NCI-H2107 treated with DMSO at 0.1 percent for 48 hours (cell line): ENCODE results near the gene EPB42.

ENCODE experiments used
- DNase-seq: peaks from one replicate; lab custom pipeline; 2025; ENCODE audit not compliant: unreplicated experiment; lab: John Stamatoyannopoulos, UW

Gene EPB42

DNA sequence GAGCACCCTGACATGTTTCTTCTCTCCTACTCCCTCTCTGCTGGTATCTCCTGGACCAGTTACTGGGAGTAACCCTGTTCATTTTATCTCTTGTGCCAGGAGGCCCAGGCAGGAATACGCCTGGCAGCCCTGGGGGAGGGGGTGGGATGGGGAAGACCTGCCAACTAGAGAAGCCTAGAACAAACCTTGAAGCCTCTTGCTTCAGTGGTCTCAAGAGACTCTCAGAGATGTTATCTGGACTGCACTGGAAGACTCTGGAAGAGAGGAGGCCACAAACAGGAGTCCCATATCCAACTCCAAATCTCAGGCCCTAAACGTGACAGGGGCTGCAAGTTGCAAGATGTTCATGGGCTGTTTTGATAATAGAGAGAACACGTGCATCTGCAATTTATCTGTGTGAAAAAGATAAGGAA, at the start of gene EPB42:
Gene EPB42 (minus strand): TSS at position 28 of the 413 bp plus-strand sequence. CDS start 193 bp downstream, outside the sequence.
- DNase-seq: no peak

DNA sequence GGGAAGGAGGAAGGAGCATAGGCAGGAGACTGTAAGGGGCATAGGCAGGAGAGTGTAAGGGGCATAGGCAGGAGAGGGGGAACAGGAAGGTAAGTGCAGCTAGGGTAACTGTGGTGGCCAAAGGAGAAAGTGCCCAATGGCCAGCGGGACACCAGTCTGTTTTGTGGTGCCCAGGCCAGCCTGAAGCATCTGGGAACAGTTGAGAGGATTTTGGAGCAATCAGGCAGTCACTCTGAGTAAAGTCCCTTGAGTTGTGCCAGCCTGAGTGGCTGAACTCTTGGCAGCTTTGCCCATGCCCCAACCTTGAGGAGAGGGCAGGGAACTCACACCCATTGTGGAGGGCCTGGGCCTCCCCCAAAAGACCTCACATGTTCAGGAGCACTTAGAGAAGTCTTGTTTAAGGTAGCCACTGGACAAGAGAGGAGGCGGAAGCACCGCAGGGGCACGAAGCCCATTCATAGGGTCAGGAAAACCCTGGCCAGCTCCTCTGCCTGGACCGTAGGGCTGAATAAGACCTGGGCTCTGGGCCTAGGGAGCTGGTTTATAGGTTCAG, 49.4 kb upstream of the EPB42 start:
- no peak for DNase-seq

DNA sequence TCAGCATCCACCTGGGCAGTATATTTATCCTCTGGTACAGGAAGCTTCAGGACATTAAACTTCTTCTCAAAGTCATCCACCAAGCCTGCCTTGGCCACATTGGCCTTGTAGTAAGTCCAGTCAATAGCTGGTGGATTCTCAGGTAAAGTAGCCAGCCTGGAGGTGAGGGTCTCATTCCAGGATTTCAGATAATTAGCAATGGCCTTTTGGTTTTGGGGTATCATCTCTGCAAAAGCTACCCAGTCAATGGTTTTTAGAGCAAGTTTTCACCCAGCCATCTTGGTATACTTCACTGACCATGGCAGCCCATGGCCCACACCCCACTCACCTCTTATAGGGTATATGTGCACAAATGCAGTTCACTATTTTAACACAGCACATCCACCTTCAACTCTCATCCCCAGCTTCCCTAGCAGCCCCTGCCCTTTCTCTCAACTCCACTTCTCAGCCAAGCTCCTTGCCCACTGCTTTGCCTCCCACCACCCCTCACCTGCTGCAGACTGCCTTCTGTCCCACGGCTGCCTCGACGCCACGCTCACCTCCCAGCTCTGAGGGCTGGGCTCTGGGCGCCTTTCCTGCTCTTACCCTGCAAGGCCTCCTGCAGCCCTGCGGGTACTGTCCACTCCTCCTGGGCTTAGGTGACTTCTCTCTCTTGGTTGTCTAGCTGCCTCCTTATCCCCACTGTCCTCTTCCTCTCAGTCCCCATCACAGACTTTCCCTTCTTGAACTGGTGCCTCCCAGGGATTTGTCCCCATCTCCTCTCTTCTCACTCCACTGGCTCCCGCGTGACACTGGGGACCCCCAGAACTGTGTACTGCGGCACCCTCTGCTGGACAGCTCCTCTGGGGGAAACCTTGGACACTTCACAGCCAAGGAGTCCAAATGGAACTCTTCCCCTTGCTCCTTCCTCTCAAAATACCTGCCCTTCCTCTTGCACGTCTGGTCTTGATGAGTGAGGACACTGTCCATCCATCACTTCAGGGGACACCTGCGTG, 47.6 kb upstream of the EPB42 start:
- DNase-seq: no peak

DNA sequence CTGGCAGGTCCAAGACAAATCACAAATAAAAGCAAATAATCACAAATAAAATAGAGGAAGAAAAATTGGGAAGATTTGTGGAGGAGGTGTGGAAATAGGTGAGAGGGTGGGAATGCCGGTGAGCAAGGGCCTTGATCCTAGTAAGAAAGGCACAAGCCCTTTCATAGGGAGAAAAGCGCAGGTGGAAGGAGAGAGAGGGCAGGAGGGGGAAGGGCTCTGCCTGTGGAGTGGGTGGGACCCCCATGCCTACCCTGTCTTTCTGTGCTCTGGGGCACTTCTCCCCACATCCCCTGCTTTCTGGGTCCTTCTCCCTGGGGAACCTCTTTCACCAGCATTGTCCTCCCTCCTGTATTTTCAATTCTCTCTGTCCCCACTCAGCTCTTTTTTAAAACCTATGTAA, 46.6 kb upstream of the EPB42 start:
- DNase-seq: no peak

DNA sequence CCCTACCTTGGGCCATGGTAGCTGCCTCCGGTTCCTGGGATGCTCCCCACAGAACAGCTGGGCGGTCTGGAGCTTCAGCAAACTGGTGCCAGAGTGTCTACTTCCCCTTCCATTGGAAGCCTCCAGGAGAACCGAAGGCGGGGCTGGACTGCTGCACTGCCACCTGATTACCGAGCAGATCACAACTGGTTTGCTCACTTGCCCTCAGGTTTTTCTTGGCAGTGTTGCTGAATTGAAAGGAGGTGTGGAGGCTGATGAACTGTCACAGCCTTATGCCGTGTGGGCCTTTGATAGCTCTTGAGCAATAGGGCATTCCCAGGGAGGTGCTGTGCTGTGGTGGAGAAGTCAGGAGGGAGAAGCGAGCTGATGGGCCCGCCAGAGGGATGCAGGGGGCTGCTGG, 46.0 kb upstream of the EPB42 start, which contains the start of gene TGM5:
Gene TGM5 (minus strand): TSS at position 95 of the 400 bp plus-strand sequence. CDS start 79 bp downstream, at position 16.
- DNase-seq: no peak

DNA sequence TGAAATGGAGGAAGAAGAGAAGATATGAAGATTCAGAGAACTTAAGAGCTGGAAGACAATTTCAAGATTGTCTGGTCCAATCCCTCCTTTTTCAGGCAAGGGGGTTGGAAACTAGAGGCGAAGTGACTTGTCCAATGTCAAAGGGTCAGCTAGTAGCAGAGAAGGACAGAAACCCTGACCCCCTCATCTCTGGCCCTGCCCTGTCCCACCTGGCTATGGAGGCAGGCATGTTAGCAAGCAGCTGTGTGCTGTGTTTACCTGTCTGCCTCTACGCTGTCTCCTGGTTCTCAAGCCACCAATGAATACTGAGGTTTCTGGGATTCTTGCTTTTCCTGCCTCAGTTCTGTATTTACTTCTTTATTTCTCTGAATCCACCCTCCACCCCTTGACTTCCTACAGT, 45.6 kb upstream of the EPB42 start:
- no peak for DNase-seq

DNA sequence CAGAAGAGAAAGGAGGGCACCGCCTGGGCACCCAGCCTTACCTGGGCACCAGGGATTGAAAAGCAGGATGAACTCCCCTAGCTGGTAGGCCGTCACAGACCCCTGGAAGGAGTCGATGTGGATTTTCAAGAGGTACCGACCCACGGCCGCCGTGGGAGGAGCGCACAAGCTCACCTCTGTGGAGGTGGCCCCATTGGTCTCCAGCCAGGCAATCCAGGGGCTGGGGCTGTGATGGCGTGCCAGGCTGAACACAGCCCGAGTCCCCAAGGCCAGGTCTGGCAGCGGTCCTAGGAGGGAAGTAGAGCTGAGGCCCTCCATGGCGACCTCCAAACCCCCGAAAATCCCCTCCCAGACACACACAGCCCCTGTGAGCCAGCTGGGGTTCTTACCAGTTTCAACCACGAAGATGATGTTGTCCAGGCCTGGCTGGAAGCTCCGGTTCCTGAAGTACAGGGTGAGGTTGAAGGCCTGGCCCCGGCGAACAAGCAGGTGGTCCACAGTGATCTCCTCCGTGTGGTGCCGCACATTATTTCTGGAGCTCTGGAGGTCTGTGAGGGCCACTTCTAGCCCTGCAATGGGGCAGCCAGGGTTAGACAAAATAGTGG, 39.3 kb upstream of the EPB42 start:
- no peak for DNase-seq

DNA sequence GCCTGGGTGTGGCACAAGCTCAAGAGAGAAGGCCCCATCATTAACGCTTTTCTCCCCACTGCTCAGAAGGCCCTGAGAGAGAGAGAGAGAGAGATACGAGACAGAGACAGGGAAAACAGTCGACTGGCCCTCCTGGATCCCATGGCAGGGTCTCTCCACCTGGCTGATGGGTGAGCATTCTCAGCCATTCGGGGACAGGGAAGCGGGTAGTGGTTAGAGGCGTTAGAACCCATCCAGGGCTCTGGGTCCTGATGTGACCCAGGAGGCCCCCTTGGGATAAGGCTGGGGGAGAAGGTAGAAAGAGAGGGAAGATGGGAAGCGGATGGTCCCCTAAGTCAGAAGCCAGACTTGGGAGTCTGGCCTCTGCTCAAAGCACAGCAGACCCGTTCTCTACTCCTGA, 38.0 kb upstream of the EPB42 start:
- DNase-seq: no peak

DNA sequence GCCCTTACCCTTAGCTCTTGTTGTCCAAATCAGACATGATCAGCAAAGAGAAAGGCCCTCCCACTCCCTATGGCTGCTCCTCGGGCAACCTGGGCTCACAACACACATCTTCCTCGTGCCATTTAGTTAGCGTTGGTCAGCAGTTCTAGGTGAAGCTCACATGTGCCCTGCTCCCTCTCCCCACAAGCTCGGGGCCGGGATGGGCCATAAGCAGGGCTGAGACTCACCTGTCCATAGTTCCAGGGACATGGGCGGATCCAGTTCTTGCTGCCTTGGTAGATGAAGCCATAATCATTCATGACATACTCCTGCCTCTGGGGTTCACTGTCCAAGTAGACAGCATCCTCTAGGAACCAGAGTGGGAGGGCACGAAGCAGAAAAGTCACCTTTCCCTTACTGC, 35.5 kb upstream of the EPB42 start:
- no peak for DNase-seq

DNA sequence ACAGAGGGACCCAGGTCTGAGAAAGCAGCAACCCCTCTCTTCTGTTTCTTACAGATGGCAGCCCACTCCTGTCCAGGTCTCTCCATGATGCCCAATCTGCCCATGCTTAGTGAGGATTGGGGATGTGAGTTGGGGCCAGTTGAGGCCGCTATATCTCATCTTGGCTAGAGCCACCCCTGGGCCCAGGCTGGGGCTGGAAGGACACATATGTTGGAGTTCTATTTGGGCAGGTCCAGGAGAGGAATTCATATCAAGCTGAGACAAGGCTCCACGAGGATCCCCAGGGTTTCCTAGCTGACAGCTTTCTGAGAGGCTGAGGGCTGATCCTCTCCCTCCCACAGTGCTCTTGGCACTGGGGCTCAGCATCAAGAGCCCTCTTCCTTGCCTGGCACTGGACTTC, 34.6 kb upstream of the EPB42 start:
- no peak for DNase-seq

DNA sequence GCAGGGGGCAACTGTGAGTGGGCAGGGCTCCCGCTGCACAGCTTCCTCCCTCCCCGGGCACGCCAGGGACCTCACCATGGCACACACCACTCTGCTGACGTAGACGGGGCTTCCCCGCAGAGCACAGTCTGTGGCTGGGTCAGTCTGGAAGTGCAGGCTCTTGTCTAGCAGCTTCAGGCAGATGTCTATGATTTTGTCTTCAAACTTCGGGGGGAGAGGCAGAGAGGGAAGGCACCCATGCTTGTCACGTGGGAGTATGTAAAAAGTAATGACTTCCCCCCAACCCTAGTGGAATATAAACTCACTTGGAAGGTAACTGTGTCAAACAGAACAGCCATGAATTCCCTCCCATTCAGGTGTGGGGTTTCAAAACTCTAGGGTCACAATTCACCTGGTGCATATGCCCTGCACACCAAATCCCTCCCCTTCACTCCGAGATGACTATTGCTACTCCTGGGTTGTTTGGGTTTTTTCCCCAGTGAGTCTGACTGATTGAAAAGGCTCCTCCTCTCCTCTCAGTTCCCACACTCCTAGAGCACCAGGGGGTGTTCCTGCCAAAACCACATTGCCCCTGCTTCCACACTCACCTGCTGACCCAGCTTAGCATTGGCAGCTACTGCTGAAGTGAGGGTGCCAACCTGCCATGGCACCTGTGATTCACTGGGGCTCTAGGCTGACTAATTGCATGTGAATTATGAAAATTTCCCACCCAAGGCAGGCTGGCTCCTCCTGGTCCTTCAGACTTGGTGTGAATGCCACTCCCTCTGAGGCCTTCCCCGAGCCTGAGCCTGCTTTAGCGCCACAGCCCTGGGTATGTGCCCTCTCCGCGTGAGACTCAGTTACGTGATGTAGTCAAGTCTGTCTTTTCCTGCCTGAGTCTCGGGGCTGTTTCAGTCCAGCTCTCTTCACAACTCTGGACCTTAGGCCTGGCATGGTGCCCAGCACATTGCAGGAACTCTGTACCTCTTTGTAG, 32.9 kb upstream of the EPB42 start:
- peak; percentile 16 for DNase-seq

DNA sequence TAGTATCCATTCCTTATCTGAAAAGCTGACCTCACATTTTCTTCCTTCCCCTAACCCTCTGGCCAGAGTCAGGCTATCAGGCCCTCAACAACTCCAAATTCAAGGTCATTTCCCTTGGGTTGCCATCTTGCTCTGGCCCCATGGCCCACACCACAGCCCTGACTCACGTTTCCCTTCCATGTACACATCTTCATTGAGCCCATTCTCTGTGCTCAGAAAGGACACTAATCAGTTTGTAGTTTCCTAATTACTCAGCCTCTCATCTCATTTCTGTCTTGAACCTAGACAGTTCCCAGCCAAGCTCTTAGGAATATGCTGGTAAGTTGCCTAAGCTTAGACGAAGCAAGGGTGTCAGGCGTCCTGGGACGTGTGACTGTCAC, 31.0 kb upstream of the EPB42 start:
- no peak for DNase-seq

DNA sequence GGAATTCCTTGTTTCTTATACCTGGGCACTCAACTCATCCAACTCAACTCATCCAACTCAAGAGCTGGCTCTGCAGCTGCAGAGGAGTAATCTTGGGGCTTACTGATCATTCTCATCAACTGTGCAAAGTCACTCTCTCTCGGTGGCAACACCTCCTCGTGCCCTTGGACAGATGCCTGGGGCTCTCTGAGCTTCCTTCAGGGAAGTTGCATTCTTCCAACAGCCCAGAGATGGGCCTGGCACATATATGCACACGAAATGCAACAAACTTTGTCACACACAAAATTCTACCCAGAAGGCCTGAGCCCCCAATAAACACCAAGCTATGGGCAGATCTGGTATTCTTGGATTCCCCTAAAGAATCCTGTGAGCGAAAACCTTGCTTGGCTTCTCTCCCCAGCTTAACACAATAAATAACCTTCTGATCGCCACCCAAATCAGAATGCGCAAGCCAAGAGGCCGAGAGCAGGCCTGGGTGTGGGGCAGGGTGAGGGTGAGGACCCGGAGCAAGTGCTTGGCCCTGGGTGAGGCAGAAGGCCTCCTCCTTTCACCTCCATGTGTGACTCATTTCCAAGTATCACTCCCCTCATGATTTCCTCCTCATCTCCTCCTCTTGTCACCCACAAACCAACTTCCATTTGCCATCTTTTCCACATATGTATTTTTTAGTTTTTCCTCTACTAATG, 30.5 kb upstream of the EPB42 start:
- no peak for DNase-seq

DNA sequence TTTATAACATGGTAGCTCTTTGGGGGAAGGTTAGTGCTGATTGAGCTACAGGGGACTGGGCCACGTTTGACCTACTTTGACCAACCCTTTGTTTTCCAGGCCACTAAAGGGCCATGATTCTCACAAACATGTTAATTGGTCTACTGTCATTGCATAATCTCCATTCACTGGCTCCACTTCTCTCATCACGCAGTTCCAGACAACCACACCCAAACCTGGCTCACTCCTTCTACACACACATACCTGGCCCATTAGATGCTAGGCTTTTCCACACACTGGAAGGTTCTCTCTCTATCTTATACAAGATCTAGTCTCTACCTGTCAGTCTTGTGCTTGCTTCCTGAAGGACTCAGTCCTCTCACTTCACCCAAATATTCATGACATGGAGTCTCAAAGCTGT, 30.0 kb upstream of the EPB42 start:
- DNase-seq: no peak

DNA sequence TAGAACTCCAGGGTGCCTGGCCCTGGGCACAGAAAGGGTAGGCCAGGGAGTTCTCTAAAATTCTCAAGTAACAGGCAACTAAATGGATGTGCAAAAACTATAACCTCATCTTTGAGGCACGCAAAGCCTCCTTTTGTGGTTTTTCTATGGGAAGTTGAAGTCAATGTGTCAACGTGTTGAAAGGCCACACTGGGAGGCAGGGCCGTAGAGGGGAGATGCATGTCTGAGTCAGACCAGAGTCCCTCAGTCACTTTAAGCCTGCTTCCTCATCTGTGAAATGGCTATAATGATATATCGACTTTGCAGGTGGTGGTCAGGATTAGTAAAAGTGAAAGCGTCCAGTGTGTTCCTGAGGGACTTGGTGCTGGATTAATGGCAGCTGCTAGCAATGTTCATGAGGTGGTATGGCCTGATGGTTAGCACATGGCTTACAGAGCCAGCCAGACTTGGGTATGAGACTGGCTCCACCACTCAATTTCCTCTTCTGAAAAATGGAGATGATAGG, 28.9 kb upstream of the EPB42 start:
- no peak for DNase-seq

DNA sequence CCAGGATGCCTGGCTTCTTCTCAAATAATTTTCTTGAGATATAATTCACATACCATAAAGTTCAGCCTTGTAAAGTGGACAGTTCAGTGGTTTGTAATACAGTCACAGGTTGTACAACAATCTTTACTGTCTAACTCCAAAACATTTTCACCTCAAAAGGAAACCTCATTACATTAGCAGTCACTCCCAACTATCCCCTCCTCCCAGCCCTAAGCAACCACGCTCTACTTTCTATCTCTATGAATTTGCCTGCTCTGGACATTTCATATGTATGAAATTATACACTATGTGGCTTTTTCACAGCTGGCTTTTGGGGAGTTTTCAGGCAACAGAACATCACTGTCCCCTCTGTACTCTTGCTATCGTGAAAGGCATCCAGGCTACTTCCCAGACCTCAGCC, 28.4 kb upstream of the EPB42 start:
- no peak for DNase-seq

DNA sequence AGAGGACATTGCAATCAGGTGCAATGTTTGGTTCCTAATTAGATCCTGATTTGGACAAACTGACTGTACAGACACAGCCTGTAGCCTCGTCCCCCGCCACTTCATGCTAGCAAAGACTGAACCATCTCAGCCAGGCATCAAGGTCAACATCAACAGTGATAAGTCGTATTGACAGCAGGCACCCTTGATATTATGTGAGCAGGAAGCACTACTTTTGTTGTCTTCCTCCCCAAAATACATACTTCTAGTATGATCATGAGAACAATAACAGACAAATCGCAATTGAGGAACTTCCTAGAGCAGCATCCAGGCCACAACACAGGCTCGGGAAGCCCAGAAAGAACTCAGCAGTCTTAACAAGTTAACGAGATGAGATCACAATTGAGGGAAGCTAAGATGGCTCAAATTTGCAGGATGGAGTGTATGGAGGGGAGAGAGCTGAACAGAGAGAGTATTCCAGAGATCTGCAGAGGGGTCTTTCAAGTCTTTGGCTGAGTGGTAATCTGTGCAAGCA, 25.5 kb upstream of the EPB42 start:
- DNase-seq: no peak

DNA sequence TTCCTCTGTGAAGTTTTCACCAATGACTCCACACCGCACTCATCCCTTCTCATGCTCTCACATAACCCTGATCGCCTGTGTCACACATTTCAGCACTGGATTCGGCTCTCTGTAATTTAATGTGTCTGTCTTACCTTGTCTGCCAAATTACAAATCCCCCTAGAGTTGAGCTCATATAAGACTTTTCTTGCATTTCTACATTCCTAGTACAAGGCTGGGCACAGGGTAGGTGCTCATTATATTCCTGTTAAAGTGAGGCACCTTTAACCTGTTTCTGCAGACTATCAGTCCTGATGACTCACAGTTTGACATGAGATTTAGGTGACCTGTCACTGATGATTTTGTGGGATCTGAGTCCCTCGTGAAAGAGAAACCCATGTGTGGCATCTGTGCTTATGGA, 23.3 kb upstream of the EPB42 start:
- DNase-seq: no peak

DNA sequence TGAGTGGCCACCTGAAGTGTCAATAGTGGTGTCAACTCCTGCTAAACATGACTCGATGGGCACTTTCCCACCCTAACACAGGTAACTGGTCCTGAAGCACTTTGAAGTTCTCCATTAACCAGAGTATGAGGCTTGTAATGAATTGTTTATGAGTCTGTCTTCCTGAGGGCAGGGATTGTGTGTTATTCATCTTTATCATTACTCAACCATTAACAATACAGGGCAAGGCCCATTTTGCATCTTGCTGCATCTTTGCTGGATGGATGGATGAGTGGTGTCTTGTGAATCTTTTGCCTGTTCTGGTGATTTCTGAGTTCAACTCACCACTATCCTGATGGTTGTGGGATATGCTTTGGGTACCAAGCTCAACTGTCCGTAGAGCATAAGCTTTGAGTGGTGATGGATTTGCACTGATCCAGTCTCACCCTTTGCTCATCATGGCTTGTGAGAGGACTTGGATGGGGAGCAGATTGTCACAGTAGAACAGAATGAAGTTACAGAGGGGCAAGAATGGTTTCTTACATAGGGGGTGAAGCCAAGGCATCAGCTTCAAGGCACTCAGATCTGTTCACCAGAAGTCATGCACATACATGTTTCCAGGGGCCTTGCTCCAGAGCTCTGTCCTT, 22.3 kb upstream of the EPB42 start:
- no peak for DNase-seq
